Tibial artery (tissue), 4 donors: ENCODE results near the gene RCSD1.

Experiments
- DNase-seq, 2 donors: peaks; one replicate each; pipeline ENCODE4 v3.0.0-alpha.2; 2019
- H3K27ac ChIP-seq, 2 donors: fragments of 200-600 bp; sonication (generic) in 1 of 2; 1 replicate in 1 of 2; 2 replicates in 1 of 2; pipeline ENCODE4 v1.5.1; 2018 to 2019; ENCODE audit warnings: mild to moderate bottlenecking in 1 of 2
- H3K27me3 ChIP-seq, 2 donors: fragments of 200-600 bp; sonication (generic) in 1 of 2; one replicate each; pipeline versions ENCODE4 v1.5.1 to v1.6.0; 2016 to 2019
- H3K36me3 ChIP-seq, 3 donors: fragments of 200-600 bp; sonication (generic) in 2 of 3; one replicate each; pipeline ENCODE4 v1.5.1; 2016 to 2019; ENCODE audit warnings: mild to moderate bottlenecking in 2 of 3
- H3K4me1 ChIP-seq, 4 donors: fragments of 200-600 bp; sonication (generic) in 2 of 4; 1 replicate in 3 of 4; 2 replicates in 1 of 4; pipeline ENCODE4 v1.5.1; 2016 to 2019
- H3K4me3 ChIP-seq, 2 donors: fragments of 200-600 bp; sonication (generic) in 1 of 2; 1 replicate in 1 of 2; 2 replicates in 1 of 2; pipeline ENCODE4 v1.5.1; 2018 to 2019; ENCODE audit warnings: mild to moderate bottlenecking in 2 of 2
- H3K9me3 ChIP-seq, 3 donors: fragments of 200-600 bp; sonication (generic) in 1 of 3; one replicate each; pipeline ENCODE4 v1.5.1; 2016 to 2019
- CTCF ChIP-seq, 2 experiments: fragments of 200-600 bp in 1 of 2; fragments of 450-650 bp in 1 of 2; IDR thresholded peaks; one replicate each; pipeline ENCODE4 v1.5.1; 2017 to 2019; ENCODE audit warnings: antibody characterized with exemption in 2 of 2, mild to moderate bottlenecking in 1 of 2, moderate library complexity in 1 of 2
- intact Hi-C: fragments of 100-400 bp; cut with DNase I; formaldehyde crosslinking; loops from one replicate; pipeline ENCODE4 v1.15.0; 2023; ENCODE audit warnings: low total_unique reads

The RCSD1 gene

GRCh38 chr1:167633258-167633944 lies 3.4 kb downstream of the RCSD1 start:
- H3K4me1 ChIP-seq, result peaks cover 0 to 47% (median 26%) of the 10 kb centered on the region in 4 donors
- intact Hi-C loops, result no loop called here
- H3K9me3 ChIP-seq, result no peaks in the 10 kb centered on the region
- H3K27me3 ChIP-seq, result no peaks in the 10 kb centered on the region
- H3K4me3 ChIP-seq, result no peak overlapping the region
- no peak for DNase-seq
- peak overlapping the region in 1 of 2 donors; percentile 17 for H3K27ac ChIP-seq
- H3K36me3 ChIP-seq, result no peaks in the 10 kb centered on the region
- no peak for TF ChIP-seq CTCF (IDR thresholded peaks at IDR 0.05)

- intact Hi-C loops, result no loop called here
- H3K27ac ChIP-seq, result no peak overlapping the region
- no peak for TF ChIP-seq CTCF (IDR thresholded peaks at IDR 0.05)
- no peaks in the 10 kb centered on the region for H3K36me3 ChIP-seq
- no peak for DNase-seq
- no peak overlapping the region for H3K4me3 ChIP-seq
- H3K9me3 ChIP-seq, result no peaks in the 10 kb centered on the region
- H3K27me3 ChIP-seq, result no peaks in the 10 kb centered on the region
- peaks cover 0 to 36% (median 21%) of the 10 kb centered on the region in 4 donors for H3K4me1 ChIP-seq
Measured at GRCh38 chr1:167634435-167634834, 4.4 kb downstream of the RCSD1 start.

DNA sequence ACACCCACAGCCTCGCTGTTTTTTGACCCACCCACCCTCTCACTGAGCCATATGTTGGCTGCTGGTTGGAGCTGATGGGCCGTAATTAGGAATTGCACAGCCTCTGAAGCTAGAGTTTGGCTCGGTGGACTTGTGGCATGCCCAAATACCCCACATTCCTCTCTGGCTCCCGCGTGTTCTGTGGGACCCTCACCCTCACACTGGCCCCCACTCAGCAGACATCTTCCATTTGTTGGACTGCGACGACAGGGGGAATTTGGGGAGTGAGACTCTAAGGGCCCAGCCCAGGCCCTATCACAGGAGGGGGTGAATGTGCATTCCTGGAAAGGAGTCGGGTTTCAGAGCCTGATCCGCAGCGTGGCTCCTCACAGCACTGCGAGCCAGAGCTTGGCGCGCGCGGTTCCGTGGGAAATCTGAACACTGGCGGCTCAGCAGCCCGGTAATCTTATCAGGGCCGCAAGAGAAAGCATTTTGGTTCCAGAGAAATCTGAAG lies 5.2 kb downstream of the RCSD1 start:
- intact Hi-C loops, result no loop called here
- no peak for DNase-seq
- Histone ChIP-seq H3K4me3 (no peak overlapping the region), H3K9me3 (no peaks in the 10 kb centered on the region), H3K36me3 (no peaks in the 10 kb centered on the region), H3K4me1 (peaks cover 0 to 31% (median 15%) of the 10 kb centered on the region in 4 donors), H3K27ac (peak overlapping the region; percentile 17 to 44), H3K27me3 (no peaks in the 10 kb centered on the region)
- TF ChIP-seq CTCF (IDR thresholded peaks at IDR 0.05), result no peak

DNA sequence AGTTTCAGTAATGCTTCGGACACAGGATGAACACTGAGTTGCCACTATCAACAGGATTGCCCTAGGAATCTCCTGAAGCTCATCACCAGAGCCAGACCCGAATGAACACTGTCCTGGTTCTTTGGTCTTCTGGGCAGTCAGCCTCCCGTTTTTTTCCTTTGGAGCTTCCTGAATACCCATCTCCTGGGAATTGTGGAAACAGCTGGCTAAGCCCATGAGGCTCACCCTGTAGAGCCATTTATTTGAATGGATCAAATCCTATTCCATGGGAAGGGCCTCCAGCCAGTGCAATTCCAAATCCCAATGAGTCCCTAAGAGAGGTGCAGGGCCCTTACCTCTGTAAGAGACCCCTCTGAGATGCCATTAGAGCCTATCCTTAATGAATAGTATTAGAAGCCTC lies 5.9 kb downstream of the RCSD1 start:
- peaks cover 0 to 24% (median 13%) of the 10 kb centered on the region in 4 donors for H3K4me1 ChIP-seq
- H3K27ac ChIP-seq, result peak overlapping the region; percentile 17 to 44
- H3K36me3 ChIP-seq, result peaks cover 0 to 4% (median 0%) of the 10 kb centered on the region in 3 donors
- H3K9me3 ChIP-seq, result no peaks in the 10 kb centered on the region
- no peaks in the 10 kb centered on the region for H3K27me3 ChIP-seq
- no peak for DNase-seq
- intact Hi-C loops, result no loop called here
- no peak for TF ChIP-seq CTCF (IDR thresholded peaks at IDR 0.05)
- no peak overlapping the region for H3K4me3 ChIP-seq

DNA sequence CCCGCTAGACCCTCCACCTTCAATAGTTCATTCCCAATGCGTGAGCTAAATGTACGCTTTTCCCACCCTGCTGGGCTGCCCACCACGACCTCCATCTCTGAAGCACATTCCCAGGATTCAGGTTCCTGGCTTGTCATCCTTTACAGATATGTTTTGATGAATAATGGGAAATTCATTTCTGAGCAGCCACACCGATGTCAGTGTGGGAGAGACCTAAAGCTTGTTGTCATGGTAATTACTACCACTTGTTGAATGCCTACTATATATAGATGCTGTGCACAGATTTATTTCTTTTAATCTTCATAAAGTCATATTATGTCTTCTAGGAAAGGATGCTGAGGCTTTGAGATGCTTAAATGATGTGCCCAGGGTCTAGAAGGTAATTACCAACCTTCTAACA lies 8.0 kb downstream of the RCSD1 start:
- no peak for DNase-seq
- no peak overlapping the region for H3K27ac ChIP-seq
- no peak overlapping the region for H3K4me3 ChIP-seq
- H3K36me3 ChIP-seq, result peaks cover 0 to 4% (median 0%) of the 10 kb centered on the region in 3 donors
- TF ChIP-seq CTCF (IDR thresholded peaks at IDR 0.05), result no peak
- intact Hi-C loops, result no loop called here
- no peaks in the 10 kb centered on the region for H3K9me3 ChIP-seq
- peaks cover 0 to 15% (median 8%) of the 10 kb centered on the region in 4 donors for H3K4me1 ChIP-seq
- no peaks in the 10 kb centered on the region for H3K27me3 ChIP-seq
